HepG2 (cell line): ENCODE measurements around the gene FAM193A. TPM values are rescaled to one million over a fixed set of nuclear protein-coding genes. Genes with fewer than 3 reads are reported as not detected.

Experiments used
- RBM22 ChIP-seq: fragments of 200-400 bp; formaldehyde crosslinking; optimal IDR thresholded peaks from 2 replicates; pipeline ENCODE3; 2017; ENCODE audit warnings: mild to moderate bottlenecking, low read length, moderate library complexity
- SMARCE1 ChIP-seq: fragments of 450-650 bp; IDR thresholded peaks from 2 replicates; pipeline ENCODE4 v1.6.1; 2017; ENCODE audit warnings: borderline replicate concordance
- ZNF3 ChIP-seq: IDR thresholded peaks from 2 replicates; pipeline ENCODE4 v1.7.0; 2017; ENCODE audit warnings: inconsistent platforms
- polyA plus RNA-seq, 8 experiments: library from polyadenylated mRNA; depleted of rRNA in 3 of 8; stranded (reverse) in 7 of 8; unstranded in 1 of 8; fragments of >200 nt; fragmentation: Illumina TruSeq in 4 of 8; extraction: Trizol in 4 of 8; gene quantifications; 2 replicates each; pipeline versions ENCODE4 v1.2.1 to v1.2.3, GENCODE V29; 2011 to 2016; ENCODE audit warnings: low read depth in 4 of 8, missing spikeins in 1 of 8, mixed read lengths in 1 of 8; ENCODE audit not compliant: insufficient read depth in 1 of 8
- total RNA-seq, 5 experiments: library from RNA; depleted of rRNA; stranded (reverse); fragments of >200 nt; fragmentation: Illumina TruSeq; extraction: Trizol; gene quantifications; 2 replicates each; pipeline ENCODE4 v1.2.3, GENCODE V29; 2016; ENCODE audit warnings: low read depth in 1 of 5
- TF ChIP-seq, protein P1 (sequence below): sonication (generic); formaldehyde crosslinking; IDR thresholded peaks from one replicate; pipeline ENCODE4 v1.5.1; 2020; ENCODE audit warnings: mild to moderate bottlenecking, missing genetic modification reagents; ENCODE audit errors: not compliant biosample characterization

FAM193A gene
- total and polyA plus RNA-seq, 2 of the 13 experiments (the other 11 are each of a cell fraction or from before 2014, with no cell fraction given): 5.7 to 8.7 TPM

GRCh38 chr4:2487632-2488031, 48.8 kb upstream of the FAM193A start (continued):
- TF ChIP-seq, protein P1, sequence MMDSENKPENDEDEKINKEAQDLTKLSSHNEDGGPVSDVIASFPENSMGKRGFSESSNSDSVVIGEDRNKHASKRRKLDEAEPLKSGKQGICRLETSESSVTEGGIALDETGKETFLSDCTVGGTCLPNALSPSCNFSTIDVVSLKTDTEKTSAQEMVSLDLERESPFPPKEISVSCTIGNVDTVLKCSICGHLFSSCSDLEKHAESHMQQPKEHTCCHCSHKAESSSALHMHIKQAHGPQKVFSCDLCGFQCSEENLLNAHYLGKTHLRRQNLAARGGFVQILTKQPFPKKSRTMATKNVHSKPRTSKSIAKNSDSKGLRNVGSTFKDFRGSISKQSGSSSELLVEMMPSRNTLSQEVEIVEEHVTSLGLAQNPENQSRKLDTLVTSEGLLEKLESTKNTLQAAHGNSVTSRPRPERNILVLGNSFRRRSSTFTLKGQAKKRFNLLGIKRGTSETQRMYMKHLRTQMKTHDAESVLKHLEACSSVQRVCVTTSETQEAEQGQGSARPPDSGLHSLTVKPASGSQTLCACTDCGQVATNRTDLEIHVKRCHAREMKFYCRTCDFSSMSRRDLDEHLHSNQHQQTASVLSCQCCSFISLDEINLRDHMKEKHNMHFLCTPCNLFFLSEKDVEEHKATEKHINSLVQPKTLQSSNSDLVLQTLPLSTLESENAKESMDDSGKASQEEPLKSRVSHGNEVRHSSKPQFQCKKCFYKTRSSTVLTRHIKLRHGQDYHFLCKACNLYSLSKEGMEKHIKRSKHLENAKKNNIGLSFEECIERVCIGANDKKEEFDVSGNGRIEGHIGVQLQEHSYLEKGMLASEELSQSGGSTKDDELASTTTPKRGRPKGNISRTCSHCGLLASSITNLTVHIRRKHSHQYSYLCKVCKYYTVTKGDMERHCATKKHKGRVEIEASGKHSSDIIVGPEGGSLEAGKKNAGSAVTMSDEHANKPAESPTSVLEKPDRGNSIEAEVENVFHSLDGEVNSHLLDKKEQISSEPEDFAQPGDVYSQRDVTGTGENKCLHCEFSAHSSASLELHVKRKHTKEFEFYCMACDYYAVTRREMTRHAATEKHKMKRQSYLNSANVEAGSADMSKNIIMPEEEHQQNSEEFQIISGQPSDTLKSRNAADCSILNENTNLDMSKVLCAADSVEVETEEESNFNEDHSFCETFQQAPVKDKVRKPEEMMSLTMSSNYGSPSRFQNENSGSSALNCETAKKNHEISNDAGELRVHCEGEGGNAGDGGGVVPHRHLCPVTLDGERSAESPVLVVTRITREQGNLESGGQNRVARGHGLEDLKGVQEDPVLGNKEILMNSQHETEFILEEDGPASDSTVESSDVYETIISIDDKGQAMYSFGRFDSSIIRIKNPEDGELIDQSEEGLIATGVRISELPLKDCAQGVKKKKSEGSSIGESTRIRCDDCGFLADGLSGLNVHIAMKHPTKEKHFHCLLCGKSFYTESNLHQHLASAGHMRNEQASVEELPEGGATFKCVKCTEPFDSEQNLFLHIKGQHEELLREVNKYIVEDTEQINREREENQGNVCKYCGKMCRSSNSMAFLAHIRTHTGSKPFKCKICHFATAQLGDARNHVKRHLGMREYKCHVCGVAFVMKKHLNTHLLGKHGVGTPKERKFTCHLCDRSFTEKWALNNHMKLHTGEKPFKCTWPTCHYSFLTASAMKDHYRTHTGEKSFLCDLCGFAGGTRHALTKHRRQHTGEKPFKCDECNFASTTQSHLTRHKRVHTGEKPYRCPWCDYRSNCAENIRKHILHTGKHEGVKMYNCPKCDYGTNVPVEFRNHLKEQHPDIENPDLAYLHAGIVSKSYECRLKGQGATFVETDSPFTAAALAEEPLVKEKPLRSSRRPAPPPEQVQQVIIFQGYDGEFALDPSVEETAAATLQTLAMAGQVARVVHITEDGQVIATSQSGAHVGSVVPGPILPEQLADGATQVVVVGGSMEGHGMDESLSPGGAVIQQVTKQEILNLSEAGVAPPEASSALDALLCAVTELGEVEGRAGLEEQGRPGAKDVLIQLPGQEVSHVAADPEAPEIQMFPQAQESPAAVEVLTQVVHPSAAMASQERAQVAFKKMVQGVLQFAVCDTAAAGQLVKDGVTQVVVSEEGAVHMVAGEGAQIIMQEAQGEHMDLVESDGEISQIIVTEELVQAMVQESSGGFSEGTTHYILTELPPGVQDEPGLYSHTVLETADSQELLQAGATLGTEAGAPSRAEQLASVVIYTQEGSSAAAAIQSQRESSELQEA (CRISPR knock-in tag): no peak
- TF ChIP-seq ZNF3 (CRISPR knock-in tag): no peak
- TF ChIP-seq SMARCE1: no peak
- no peak for TF ChIP-seq RBM22
